Measurements from ENCODE around the gene CTBP2. TPM values are rescaled to one million over a fixed set of nuclear protein-coding genes. Genes with fewer than 3 reads are reported as not detected.

CTBP2 gene
- total RNA-seq, 1 donor from 2014 or later: 123 TPM

DNA sequence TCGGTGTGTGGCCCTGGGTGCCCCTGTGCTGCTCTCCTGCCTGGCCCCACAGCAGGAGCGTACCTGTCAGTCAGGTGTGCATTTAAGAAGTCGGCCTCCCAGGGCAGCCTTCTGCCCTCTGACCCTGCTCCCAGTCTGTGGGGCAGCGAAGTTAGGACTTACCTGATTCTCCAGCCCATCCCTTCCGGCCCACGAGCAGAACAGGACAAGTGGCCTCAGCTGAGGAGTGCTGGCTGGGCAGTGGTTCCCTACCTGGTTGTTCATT, 24.7 kb downstream of the CTBP2 start:
- Histone ChIP-seq H3K4me3 (ENCODE audit: low read depth, low read length) (no peak overlapping the region), H3K36me3 (ENCODE audit: control insufficient read depth, insufficient read depth, low read length) (peaks cover 33% of the 10 kb centered on the region), H3K27me3 (ENCODE audit: control insufficient read depth, insufficient read depth, low read length) (no peaks in the 10 kb centered on the region)
- FAIRE-seq (no peak), DNase-seq (ENCODE audit: low read depth) (no peak)
- TF ChIP-seq, protein P1, sequence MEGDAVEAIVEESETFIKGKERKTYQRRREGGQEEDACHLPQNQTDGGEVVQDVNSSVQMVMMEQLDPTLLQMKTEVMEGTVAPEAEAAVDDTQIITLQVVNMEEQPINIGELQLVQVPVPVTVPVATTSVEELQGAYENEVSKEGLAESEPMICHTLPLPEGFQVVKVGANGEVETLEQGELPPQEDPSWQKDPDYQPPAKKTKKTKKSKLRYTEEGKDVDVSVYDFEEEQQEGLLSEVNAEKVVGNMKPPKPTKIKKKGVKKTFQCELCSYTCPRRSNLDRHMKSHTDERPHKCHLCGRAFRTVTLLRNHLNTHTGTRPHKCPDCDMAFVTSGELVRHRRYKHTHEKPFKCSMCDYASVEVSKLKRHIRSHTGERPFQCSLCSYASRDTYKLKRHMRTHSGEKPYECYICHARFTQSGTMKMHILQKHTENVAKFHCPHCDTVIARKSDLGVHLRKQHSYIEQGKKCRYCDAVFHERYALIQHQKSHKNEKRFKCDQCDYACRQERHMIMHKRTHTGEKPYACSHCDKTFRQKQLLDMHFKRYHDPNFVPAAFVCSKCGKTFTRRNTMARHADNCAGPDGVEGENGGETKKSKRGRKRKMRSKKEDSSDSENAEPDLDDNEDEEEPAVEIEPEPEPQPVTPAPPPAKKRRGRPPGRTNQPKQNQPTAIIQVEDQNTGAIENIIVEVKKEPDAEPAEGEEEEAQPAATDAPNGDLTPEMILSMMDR (IDR thresholded peaks at IDR 0.05; ENCODE audit: insufficient read depth, low read length, severe bottlenecking): no peak

DNA sequence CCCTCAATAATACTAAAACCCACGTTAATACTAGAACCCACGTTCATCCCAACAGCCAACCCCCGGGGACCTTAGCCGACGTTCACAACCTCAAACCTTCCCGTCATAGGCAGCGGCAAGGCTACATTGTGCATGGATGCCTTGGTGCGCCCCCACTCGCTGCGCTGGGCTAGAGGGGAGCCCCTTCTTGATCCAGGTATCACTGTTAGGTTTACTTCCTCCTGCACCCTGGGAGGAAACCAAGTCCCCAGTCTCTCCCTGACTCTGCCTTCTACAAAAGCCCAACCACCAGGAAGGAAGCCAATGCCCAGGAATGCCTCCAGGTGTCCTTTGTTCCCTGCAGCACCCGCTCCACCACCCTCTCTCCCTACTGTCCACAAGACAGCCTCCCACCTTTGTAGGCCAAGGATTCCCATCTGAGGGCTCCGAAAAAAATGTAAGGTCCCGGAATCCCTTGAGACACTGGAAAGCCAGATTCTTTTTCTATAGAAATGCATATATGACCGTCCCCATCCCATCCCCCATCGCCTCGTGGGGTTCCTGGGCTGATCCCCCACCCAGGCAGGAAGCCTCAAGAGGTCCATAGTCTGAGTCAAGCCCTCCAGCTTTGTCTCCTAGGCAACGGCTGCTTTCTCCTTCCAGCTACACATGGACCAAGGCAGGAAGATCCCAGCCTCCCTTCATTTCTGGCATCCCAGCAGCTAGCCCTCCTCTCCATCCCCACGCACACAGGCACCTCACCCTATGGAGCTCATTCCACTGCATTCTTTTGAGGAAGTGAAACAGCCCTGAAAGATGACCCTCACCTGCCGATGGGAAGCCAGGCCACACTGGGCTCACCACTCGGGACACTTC, 25.2 kb downstream of the CTBP2 start:
- DNase-seq (ENCODE audit: low read depth) (no peak), FAIRE-seq (no peak)
- Histone ChIP-seq H3K4me3 (ENCODE audit: low read depth, low read length) (no peak overlapping the region), H3K27me3 (ENCODE audit: control insufficient read depth, insufficient read depth, low read length) (no peaks in the 10 kb centered on the region), H3K36me3 (ENCODE audit: control insufficient read depth, insufficient read depth, low read length) (peaks cover 34% of the 10 kb centered on the region)
- TF ChIP-seq, protein P1 (IDR thresholded peaks at IDR 0.05; ENCODE audit: insufficient read depth, low read length, severe bottlenecking): no peak

DNA sequence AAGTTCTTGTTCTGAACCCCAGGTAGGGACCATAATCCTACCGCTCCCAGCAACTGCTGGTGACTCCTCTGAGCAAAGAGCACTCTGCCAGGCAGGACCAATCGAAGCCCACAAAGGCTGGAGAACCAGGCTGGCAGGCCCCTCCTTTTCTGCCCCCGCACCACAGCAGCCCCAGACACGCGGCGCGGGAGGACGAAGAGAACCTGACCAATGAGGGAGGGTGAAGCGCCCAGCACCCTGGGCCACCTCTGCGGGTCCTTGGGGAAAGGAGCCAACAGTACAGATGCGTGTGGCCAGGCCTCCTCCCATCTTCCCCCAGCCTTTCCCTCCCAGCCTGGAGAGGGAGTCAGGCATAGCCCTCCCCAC, 25.9 kb downstream of the CTBP2 start:
- no peak for DNase-seq (ENCODE audit: low read depth)
- no peak for FAIRE-seq
- Histone ChIP-seq H3K27me3 (ENCODE audit: control insufficient read depth, insufficient read depth, low read length) (no peaks in the 10 kb centered on the region), H3K36me3 (ENCODE audit: control insufficient read depth, insufficient read depth, low read length) (peaks cover 35% of the 10 kb centered on the region), H3K4me3 (ENCODE audit: low read depth, low read length) (no peak overlapping the region)
- TF ChIP-seq, protein P1 (IDR thresholded peaks at IDR 0.05; ENCODE audit: insufficient read depth, low read length, severe bottlenecking): no peak

DNA sequence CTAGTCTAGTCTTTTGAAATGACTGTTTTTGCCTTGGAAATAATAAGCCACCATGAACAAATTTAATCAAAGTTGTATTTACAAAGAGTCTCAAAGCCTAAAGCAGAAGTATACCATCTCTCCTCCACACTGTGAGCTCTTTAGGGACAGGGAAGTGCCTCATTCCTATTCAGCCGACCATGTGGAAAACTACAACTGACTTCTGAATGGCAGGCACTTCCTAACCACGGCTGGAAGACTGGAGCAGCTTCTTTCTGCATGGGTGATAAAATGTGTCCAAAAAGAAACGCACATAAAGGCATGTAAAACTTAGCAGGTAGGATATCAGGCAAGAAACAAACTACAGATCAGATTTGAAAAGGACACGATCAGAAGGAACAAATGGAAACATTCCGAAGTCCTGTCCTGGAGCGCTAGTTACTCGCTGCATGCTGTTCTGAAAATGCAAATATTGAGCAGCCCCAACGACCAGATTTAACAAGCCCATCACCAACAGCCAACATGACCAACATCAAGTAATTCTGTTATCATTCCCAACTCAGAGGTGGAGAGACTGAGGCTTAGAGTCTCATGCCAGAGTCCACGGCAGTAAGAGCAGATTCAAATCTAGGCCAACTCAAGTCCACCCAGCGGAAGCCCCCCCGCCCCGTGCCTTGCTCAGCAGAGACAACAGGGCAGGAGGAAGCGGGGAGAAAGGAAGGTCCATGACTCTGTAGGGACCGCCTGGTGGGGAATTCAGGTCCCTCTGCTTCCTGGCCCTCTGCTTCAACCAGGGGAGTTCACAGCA, 26.5 kb downstream of the CTBP2 start:
- H3K36me3 ChIP-seq (ENCODE audit: control insufficient read depth, insufficient read depth, low read length): peaks cover 34% of the 10 kb centered on the region
- TF ChIP-seq, protein P1 (IDR thresholded peaks at IDR 0.05; ENCODE audit: insufficient read depth, low read length, severe bottlenecking): no peak
- H3K4me3 ChIP-seq (ENCODE audit: low read depth, low read length): no peak overlapping the region
- no peak for DNase-seq (ENCODE audit: low read depth)
- no peak for FAIRE-seq
- no peaks in the 10 kb centered on the region for H3K27me3 ChIP-seq (ENCODE audit: control insufficient read depth, insufficient read depth, low read length)

DNA sequence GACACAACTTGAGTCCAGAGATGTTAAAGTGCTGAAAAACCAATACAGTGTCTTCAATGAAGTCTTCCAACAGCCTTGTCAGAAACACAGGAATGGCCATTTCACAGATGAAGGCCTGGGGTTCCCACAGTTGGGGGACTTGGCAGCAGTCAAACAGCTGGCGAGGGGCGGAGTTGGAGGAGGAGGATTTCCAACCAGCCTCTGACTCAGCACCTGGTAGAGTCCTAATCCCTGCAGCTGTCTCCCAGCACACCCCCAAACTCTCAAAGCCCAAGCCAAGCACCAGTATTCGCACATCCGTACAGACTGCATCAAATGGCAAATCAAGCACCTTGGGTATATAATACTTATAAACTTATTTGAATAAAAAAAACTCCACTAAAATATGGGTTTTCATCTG, 28.0 kb downstream of the CTBP2 start:
- TF ChIP-seq, protein P1 (IDR thresholded peaks at IDR 0.05; ENCODE audit: insufficient read depth, low read length, severe bottlenecking): no peak
- H3K4me3 ChIP-seq (ENCODE audit: low read depth, low read length): no peak overlapping the region
- FAIRE-seq: no peak
- H3K27me3 ChIP-seq (ENCODE audit: control insufficient read depth, insufficient read depth, low read length): no peaks in the 10 kb centered on the region
- no peak for DNase-seq (ENCODE audit: low read depth)
- H3K36me3 ChIP-seq (ENCODE audit: control insufficient read depth, insufficient read depth, low read length): peaks cover 24% of the 10 kb centered on the region
